HG03575 (cell line): ENCODE measurements around the gene LANCL3.
"Not testable (repeated sequence)": the region's sequence is repeated elsewhere in the genome, so short reads cannot be mapped to it uniquely, and the experiment has no call there.

ENCODE experiments used
- ATAC-seq: cut with Tn5 transposase; IDR thresholded peaks from one replicate; pipeline ENCODE4 v1.9.1; 2021; ENCODE audit not compliant: unreplicated experiment, insufficient number of reproducible peaks, low FRiP score; ENCODE audit errors: extremely low read depth

LANCL3 gene

DNA sequence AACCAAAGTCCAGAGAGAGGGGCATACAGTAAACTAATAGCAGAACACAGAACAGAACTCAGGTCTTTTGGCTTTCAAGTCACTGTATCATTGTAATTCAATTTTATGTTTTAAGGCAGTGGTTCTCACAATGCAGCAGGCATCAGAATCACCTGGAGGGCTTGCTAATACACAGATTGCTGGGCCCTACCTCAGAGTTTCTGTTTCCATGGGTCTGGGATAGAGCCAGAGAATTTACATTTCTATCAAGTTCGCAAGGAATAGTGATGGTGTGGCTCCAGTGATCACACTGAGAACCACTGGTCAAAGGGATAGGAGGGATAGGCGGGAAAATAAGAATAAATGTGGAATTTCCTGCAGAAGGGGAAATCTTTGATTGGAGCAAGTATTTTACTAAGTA, 36.7 kb downstream of the LANCL3 start:
- ATAC-seq: no peak

DNA sequence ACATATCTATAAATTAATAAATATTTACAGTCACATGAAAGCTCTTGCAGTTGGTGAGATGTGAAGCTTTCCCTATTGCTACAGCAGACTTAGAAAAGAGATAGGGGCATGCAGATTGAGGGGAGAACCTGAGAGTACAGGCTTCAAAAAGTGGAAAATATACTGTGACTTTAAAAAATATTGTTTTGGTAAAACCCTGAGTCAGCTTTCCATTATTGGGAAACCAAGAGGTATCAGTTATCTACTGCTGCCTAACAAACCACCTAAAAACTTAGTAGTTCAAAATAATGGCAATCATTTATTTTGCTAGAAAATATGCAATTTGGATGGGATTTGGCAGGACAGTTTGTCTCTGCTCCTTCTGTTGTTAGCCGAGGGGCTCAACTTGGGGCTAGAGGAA, 38.3 kb downstream of the LANCL3 start:
- no peak for ATAC-seq

DNA sequence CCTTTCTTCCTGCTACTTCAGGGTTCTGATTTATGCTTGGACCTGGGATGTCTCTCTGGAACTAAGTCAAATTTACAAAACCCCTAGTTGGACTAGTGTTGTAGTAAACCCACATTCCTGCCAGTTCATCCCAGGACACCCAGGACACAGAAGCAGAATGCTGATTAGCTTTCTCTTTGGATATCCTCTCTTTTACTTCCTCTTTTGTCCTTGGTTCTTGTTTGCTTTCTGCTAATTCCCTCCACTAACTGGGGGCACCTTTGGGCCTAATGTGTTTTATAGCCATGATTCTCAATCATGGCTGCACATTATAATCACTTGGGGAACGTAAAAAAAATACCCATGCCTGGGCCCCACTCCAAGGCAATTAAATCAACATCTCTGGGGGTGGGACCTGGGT, 42.5 kb downstream of the LANCL3 start:
- ATAC-seq: no peak

DNA sequence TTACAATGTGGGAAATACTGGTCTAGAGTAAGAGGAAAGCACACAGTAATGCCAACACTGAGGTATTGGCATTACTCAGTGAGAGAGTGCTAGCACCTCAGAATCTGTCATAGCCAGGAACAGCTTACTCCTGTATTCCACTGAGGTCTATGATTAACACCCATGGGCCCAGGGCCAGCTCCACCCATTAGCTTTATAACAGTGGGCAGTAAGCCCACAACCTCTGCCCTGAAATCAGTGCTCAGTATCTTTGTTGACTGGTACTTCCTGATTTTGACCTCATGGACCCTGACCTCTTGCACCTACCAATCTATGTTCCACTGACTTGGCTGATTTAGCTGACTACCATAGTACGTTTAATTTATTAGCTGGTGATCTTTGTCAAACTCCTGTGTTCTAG, 56.1 kb downstream of the LANCL3 start:
- no peak for ATAC-seq

DNA sequence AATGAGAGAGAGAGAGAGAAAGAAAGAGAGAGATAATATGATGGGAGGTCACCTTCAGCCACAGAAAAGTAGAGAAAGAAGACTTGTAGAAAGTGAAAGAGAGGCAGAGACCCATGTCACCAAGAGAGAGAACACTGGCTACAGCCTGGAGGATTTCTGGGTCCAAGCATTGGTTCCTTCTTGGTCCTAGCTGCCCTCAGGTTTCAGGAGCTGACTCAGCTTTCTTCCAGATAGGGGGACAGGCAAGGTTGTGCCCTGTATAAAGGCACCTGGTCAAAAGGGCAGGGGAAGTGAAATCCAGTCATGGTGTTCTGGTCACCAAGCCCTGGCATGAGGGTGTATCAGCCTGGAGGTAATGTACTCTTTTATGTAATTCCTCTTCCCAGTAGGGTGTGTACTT, 66.6 kb downstream of the LANCL3 start:
- no peak for ATAC-seq

DNA sequence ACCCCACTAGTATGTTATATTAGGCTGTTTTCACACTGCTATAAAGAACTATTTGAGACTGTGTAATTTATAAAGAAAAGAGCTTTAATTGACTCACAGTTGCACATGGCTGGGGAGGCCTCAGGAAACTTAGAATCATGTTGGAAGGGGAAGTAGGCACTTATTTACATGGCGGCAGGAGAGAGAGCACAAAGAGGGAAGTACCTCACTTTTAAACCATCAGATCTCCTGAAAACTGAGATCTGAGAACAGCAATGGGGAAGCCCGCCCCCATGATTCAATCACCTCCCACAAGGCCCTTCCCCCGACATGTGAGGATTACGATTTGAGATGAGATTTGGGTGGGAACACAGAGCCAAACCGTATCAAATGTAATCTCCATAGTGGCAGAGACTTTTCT, 68.7 kb downstream of the LANCL3 start:
- ATAC-seq: no peak

DNA sequence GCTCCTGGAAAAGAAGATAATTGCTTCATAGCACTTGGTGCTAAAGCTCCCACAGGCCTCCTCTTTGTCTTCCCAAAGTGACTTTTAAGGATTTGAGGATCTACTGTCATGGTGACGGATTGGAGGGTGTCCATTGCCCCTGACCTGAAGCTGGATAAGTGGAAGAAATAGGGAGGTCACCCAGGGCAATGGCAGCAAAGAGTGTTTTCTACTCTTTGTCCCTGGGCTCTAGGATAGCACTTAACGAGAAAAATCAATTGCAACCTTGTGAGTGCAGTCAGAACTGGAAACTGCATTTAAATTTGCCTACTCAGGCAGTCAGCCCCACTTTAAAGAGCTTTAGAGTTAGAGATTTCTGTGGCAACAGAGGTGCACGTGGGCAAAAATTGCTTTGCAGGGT, 70.4 kb downstream of the LANCL3 start:
- ATAC-seq: no peak

DNA sequence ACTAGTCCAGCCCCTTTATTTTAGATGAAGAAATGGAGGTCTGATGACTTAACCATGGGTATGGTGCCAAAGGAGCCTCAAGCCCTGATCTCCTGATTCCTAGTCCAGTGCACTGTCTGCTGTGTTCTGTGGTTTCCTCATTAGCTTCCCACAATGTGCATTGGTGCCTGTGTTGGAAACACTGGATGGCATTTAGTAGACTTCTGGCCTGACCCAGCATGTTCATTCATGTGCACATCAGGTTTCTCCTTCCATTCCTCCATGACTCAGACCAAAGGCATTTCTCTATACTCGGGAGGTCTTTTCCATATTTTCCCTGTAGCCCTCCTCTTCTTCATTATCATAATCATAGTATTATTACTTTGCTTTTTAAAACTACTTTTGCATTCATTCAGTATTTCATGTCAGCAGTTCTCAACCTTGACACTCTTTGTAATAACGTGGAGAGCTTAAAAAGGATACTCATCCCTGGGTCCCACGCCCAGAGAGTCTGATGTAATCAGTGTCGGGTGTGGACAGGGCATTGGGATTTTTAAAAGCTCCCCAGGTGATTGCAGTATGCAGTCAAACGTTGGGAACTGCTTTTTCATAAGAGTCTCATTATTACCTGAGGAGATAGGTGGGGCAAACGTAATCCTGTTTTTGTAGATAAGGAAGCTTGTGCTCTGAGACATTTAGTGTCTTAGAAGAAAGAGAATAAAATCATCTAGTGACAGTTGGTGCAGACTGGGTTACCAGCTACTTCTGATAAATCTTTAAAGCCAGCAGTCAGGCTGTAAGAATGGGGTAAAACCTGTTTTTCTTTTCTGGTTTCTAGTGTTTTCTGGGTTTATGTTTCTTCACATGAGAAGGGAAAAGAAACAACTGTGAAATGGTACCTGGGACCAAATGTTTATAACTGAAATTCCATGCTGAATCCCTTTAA, 73.2 kb downstream of the LANCL3 start:
- no peak for ATAC-seq

DNA sequence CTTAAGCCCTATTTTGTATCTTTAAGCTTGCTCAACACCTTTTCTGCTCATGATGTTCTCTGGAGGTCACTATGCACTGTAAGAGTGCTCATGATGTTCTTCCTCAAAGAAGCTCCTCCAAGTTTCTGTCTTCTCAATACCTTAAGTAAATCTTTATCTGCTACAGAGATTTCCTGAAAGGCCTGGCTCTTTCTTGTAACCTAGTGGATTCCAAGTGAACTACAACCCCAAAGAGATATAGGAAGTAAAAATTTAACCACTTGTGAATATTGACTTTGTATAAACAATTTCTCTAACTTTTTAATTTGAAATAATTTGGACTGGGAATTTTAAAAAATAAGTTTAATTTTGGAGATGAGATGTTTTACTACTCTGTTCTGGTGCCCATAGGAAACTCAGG, 74.8 kb downstream of the LANCL3 start:
- ATAC-seq: no peak

DNA sequence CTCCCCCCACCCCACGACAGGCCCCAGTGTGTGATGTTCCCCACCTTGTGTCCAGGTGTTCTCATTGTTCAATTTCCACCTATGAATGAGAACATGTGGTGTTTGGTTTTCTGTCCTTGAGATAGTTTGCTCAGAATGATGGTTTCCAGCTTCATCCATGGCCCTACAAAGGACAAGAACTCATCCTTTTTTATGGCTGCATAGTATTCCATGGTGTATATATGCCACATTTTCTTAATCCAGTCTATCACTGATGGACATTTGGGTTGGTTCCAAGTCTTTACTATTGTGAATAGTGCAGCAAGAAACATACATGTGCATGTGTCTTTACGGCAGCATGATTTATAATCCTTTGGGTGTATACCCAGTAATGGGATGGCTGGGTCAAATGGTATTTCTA, 79.4 kb downstream of the LANCL3 start:
- not testable (repeated sequence) for ATAC-seq

DNA sequence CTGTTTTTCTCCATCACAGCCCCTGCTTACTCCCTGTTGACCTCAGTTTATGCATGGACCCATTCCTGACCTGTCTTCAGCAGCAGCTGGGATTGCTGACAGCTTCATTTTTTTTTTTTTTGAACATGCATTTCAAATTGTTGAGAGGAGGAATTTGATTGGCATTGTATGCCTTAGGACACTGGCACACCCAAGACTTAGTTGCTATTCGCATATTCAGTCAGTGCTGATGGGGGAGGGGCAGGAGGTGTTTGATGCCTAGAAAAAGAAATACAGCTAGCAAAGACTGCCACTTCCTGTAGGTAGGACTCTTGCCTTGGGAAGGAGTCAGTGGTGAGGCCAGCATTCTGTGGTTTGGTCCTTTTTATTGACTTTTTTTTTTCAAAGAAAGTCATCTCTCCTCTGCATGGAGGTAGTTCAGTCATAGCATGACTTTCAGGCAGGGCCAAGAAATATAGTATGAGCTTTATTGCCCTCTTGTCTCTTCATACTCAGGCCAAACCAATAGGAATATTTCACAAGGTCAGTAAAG, 80.5 kb downstream of the LANCL3 start:
- ATAC-seq: no peak

DNA sequence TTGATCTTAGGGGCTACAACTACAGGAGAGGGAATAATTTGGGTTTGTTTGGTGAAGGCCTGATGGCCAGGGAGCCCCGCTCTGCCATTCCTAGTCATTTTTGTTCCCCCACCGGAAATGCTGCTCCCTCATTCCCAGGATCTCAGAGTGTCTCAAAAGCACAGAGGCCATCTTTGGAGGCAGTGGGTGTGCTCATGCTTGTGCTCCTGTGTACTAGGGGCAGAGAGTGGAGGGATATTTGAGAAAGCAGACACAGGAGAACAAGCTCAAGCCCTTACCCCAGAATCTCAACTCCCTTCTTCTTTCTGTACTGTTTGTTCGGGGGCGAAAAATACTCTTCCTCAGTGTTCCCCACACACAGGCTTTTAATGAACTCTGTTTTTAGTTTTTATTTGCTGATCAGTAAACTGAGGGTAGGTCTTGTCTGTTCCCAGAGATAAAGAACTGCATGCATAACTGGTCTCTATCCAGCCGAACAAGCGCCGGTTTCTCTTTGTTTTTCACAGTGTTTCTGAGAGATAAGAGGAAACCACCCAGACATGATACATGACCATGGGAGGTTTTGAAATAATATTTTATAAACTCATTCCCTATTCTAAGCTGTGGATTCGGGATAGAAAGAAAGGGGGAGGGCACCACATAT, 81.2 kb downstream of the LANCL3 start:
- ATAC-seq: no peak

DNA sequence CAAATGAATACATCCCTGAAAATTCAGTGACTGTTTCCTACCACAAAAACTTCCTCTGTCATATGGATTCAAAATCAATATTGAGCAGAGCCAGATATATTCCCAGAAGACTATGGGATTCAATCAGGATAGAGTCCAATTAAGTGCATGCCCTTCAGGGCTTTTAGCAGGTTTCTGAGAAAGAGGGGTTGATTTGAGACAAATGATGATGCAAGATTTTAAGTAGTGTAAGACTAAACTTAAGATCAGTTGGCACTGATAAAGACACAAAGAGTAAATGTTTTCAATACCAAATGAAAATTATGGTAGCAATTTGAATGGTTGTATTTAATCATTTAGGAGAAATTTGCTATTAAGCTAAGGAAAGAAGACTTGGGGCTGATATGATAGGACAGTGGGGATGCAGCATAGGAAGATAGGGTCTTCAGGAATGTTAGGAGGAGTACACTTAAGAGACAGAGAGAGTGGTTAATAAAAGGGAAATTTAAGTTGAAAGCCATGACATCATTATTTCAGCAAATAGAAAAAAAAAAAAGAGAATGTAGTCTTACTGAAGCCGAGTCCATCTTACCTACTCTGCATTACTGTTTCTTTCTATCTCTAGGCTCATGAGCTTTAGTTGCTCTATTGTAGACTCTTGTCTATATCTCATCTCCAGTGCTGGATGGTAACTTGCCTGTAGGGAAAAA, 82.1 kb downstream of the LANCL3 start:
- no peak for ATAC-seq

DNA sequence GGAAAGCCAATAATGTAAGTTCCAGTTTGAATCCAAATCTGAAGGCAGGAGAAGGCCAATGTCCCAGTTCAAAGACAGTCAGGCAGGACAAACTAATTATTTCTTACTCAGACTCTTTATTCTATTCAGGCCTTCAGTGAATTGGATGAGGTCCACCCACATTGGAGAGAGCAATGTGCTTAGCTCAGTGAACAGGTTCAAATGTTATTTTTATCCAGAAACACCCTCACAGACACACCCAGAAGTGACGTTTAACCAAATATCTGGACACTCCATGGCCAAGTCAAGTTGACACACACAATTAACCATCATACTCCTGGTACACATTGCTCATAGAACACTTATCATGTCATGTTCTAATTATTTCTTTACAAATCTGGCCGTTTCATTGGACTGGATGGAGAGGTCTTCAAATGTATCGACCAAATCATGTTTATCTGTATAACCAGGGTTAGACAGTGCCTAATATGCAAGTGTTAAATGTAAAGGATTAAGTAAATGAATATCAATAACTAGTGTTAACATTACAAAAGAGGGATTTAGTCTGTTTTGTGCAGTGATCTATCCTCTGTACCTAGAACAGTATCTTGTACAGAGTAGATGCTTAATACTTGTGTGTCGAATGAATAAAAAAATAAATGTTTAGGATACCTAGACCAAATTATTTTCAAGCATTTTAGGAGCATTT, 87.0 kb downstream of the LANCL3 start:
- no peak for ATAC-seq

DNA sequence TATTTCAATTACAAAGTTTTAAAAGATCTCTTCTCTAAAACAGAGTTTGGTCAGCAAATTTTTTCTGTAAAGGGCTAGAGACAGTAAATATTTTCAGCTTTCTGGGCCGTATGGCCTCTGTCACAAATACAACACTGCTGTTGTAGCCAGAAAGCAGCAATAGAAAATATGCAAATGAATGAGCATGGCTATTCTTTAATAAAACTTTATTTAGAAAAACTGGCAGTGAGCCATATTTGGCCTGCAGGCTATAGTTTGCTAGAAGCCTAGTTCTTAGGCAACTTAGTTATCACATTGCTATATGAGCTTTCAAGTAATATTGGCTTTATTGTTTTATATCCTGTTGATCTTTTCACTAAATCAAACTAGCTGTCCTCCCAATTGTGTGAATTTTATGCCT, 87.6 kb downstream of the LANCL3 start:
- no peak for ATAC-seq

DNA sequence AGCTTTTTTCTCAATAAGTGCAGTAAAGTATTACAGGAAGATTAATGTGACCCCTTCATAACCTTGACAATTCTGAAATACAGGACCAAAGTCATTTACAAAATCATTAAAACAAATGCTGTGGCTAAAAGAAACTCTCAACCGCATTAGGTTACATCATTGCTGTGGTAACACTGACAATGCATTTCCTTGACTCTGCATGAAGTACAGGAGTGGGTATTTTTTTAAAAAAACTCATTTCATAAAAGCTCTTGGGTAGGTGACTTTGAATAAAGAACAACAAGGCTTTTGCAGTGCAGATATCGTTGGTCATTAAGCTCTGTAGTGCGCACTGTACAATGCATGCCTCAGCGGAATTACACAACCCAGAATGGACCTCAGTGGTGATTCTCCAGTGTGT, 90.7 kb downstream of the LANCL3 start:
- no peak for ATAC-seq

DNA sequence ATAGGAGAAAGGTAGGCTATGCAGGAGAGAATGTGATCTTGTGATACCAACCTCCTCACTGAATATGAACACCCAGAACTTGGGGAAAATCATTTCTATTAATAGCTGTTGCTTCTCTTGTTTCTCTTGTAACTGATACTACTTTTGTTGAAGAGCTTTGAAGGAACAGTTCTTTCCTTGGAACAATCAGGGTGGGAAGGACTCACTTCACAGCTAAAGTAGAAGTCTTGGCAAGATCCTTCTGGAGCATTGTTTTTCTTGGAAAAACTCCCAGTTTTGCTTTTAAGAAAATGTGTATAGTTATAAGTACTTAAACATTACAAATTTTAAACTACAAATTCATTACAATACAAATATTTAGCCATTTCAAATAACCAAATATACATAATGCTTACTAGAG, 95.1 kb downstream of the LANCL3 start:
- no peak for ATAC-seq

DNA sequence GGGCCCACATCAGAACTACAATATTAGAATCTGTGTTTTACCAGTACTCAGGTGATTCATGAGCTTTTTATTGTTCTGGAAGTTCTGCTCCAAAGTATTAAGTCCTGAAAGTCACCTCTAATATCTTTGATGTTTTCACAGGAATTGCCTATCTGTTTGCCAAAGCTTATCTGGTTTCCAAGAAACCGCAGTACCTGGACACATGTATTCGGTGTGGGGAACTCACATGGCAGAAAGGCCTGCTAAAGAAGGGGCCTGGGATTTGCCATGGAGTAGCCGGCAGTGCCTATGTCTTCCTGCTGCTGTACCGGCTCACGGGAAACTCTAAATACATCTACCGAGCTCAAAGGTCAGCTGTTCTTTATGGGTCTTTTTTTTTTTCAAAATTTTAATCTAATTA, 95.7 kb downstream of the LANCL3 start:
- no peak for ATAC-seq

DNA sequence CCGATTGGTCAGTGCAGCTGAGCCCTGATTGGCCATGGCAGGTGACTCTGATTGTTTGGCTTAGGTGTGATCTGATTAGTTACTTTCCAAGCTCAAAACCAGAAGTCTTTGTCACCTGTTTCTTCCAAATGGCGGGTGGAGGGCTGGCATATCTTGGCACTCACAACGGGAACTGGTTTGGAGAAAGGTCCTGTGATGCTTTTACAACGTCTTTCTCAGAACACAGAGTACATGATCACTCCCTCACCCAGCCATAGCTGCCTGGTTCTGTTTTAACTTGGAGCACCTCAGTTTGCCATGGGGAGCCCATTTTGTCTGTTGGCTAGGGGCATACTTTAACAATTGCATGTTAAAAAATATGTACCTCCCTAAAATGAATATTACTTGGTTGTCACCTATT, 101.1 kb downstream of the LANCL3 start:
- ATAC-seq: no peak
